Measurements from ENCODE around the gene YJU2. TPM values are rescaled to one million over a fixed set of nuclear protein-coding genes. Genes with fewer than 3 reads are reported as not detected.
A peak's percentile ranks its signal among the peaks of the same experiment; 100 is the strongest.

YJU2 gene
- total RNA-seq, result 10 to 100 TPM; 13.3 to 29.1 (median 21.5) TPM

- H3K9me3 ChIP-seq, result no peaks in the 10 kb centered on the region
- intact Hi-C loops (cut with DNase I; ENCODE audit: low total_unique reads), result no loop called here
- peak within 1 kb of the TSS; percentile 64 to 94 for H3K4me3 ChIP-seq
- H3K27ac ChIP-seq, result peak within 1 kb of the TSS; percentile 92 to 99
- peak; percentile 23 to 47 (median 38) for TF ChIP-seq CTCF (IDR thresholded peaks at IDR 0.05)
- TF ChIP-seq POLR2A (IDR thresholded peaks at IDR 0.05), result peak; percentile 36 to 44
- peak; percentile 97 to 99 for DNase-seq
- no peaks in the 10 kb centered on the region for H3K36me3 ChIP-seq
- H3K27me3 ChIP-seq, result no peaks in the 10 kb centered on the region
- no peaks in the 10 kb centered on the region for H3K4me1 ChIP-seq
These were observed at the start of gene YJU2 for GRCh38 chr19:4246767-4247593. Gene YJU2 (plus strand): TSS chr19:4247080. CDS start chr19:4247147, 67 bp downstream.

- H3K9me3 ChIP-seq, result no peaks in the 10 kb centered on the region
- no peak overlapping the region for H3K4me3 ChIP-seq
- DNase-seq, result no peak
- H3K27ac ChIP-seq, result no peak overlapping the region
- H3K4me1 ChIP-seq, result peaks cover 0 to 8% of the 10 kb centered on the region in 2 donors
- TF ChIP-seq CTCF (IDR thresholded peaks at IDR 0.05) (no peak), POLR2A (IDR thresholded peaks at IDR 0.05) (no peak)
- H3K36me3 ChIP-seq, result no peaks in the 10 kb centered on the region
- intact Hi-C loops (cut with DNase I; ENCODE audit: low total_unique reads), result no loop called here
- H3K27me3 ChIP-seq, result peaks cover 9 to 16% of the 10 kb centered on the region in 2 donors
These were observed 49.7 kb upstream of the YJU2 start for GRCh38 chr19:4197228-4197624.

- no peak for DNase-seq
- H3K27me3 ChIP-seq, result peaks cover 9 to 16% of the 10 kb centered on the region in 2 donors
- peaks cover 0 to 8% of the 10 kb centered on the region in 2 donors for H3K4me1 ChIP-seq
- intact Hi-C loops (cut with DNase I; ENCODE audit: low total_unique reads), result no loop called here
- no peak overlapping the region for H3K27ac ChIP-seq
- no peaks in the 10 kb centered on the region for H3K36me3 ChIP-seq
- H3K9me3 ChIP-seq, result no peaks in the 10 kb centered on the region
- H3K4me3 ChIP-seq, result no peak overlapping the region
- TF ChIP-seq CTCF (IDR thresholded peaks at IDR 0.05) (no peak), POLR2A (IDR thresholded peaks at IDR 0.05) (no peak)
These were observed 49.0 kb upstream of the YJU2 start for GRCh38 chr19:4197625-4198466.

DNA sequence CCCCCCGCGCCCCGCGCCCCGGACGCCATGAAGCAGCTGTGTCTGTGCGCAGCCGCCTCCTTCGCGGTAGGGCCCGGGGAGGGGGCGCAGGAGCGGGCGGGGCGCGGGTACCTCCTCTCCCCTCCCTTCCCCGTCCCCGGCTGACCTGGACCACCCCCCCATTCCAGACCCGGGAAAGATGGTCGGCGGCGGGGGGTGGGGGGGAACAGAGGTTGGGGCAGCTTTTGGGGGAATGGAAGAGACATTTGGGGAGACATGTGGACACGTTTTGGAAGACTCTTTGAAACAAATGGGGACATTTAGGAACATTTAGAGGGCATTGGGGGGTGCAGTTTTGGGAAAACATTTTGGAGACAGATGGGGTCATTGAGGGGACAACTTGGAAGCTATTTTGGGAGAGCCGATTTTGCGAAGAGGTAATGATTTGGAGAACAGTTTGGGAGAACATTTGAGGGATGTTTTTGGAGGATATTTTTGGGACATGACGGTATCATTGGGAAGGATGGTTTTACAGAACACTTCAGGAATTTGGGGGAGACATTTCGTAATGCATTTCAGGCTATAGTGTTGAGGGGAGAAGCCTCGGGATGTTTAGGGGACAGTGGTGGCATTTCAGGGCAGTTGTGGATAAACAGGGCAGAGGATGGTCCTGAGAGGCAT is 48.3 kb upstream of the YJU2 start:
- H3K27me3 ChIP-seq, result peaks cover 9 to 16% of the 10 kb centered on the region in 2 donors
- no peaks in the 10 kb centered on the region for H3K9me3 ChIP-seq
- H3K36me3 ChIP-seq, result no peaks in the 10 kb centered on the region
- no peak for DNase-seq
- intact Hi-C loops (cut with DNase I; ENCODE audit: low total_unique reads), result no loop called here
- H3K4me1 ChIP-seq, result peaks cover 0 to 8% of the 10 kb centered on the region in 2 donors
- no peak overlapping the region for H3K27ac ChIP-seq
- H3K4me3 ChIP-seq, result no peak overlapping the region
- TF ChIP-seq CTCF (IDR thresholded peaks at IDR 0.05), result no peak
- TF ChIP-seq POLR2A (IDR thresholded peaks at IDR 0.05), result no peak

All from uterus (tissue), 4 donors.